ENCODE results near the gene LRP1-AS.
A peak's percentile ranks its signal among the peaks of the same experiment; 100 is the strongest.

LRP1-AS gene

DNA sequence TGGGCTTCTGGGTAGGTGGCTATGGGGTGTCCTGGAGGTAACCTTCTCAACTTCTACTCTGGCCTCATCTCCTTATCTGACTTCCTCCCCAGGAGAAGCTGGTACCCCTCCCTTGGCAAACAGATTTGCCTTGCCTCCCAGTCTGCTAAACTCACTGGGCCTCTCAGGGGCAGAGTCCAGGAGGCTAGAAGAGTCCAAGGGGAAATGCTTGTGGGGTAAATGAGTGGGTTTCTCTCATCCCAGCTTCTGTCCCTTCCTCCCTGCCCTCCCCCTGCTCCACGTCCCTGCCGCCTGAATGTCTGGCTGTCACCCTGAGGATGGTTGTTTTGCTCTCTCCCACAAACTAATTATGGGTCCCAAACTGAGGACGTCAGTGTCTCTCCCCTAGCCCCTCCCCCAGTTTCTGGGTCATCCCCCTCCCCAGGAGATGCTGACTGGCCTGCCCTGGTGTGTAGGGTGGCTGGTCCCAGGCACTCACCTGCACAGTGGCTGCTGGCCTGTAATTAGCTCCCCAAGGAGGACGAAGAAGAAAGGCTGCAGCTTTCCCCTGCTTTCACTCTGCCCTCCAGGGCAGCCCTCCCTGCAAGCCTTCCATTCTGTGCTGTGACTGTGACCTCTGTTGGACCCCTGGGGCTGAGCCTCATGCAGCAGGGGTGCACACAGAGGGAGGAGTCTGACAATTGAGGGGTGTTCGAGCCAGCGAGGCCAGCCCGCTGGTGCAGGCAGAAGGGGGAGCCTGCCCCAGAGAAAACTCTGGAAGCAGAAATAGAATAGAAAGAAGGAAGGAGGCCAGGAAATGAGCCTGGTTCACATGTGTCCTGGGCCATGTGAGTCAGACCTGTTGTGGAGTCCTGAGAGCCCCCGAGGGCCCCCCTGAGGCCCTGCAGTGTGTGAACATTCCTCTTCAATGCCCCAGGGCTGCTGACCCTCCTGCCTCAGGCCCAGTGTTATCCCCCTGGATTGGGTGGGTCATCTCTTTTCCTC lies at the start of gene LRP1-AS:
Gene LRP1-AS, minus strand, starts transcription at position 659 of the 984 bp plus-strand sequence.
- DNase-seq (ENCODE audit: low read depth), result no peak

- DNase-seq (ENCODE audit: low read depth), result no peak
These were observed 49.5 kb upstream of the LRP1-AS start for GRCh38 chr12:57196956-57197355.

DNA sequence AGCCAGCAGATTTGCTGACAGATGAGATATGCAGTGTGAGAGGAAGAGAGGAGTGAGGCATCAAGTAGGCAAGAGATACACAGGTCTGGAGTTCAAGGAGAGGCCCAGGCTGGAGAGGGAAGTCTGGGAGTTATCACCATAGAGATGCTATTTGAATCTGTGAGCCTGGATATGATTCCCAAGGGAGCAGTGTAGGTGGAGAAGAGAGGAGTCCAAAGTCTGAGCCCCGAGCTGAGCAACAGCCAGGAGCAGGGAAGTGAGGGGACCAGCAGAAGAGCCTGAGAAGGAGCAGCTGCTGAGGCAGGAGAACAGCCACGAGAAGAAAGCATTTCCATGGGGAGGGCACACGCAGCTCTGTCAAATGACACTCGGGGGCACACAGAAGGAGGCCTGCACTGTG lies 49.0 kb upstream of the LRP1-AS start:
- no peak for DNase-seq (ENCODE audit: low read depth)

GRCh38 chr12:57195611-57196371 lies 48.4 kb upstream of the LRP1-AS start:
- no peak for DNase-seq (ENCODE audit: low read depth)

- DNase-seq (ENCODE audit: low read depth), result no peak
These were observed 47.8 kb upstream of the LRP1-AS start for GRCh38 chr12:57195186-57195585.

GRCh38 chr12:57194253-57194652 lies 46.8 kb upstream of the LRP1-AS start:
- no peak for DNase-seq (ENCODE audit: low read depth)

DNA sequence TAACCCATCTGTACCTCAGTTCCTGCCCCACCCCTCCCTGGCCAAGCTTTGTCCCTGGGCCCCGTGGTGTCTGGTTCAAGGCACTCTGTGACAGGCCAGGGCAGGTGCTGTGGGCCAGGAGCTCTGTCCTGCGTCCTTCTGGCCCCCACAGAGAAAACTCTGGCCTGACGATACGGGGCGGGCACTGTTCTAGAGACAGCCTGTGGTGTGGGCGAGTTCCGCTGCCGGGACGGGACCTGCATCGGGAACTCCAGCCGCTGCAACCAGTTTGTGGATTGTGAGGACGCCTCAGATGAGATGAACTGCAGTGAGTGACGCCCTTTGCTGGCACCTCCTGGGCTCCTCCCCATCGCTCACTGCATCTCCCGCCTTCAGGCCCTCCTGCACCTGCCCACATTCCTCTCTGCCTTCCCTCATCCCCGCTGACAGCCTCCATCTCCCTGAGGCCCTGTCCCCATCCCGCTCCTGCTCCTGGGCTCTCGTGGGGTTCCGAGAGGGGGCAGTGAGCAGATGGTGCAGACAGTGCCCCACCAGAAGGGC lies 46.4 kb upstream of the LRP1-AS start:
- no peak for DNase-seq (ENCODE audit: low read depth)

DNA sequence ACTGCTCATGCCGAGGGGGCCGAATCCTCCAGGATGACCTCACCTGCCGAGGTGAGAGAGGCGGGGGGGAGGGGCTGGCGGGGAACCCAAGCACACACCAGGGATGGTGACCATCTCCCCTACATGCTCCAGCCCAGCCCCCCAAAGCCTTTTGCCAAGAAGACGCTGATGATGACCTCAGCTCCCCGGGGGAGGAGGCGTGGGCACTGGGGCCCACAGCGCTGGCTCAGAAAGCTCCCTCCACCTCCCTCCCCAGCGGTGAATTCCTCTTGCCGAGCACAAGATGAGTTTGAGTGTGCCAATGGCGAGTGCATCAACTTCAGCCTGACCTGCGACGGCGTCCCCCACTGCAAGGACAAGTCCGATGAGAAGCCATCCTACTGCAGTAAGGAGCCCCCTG lies 45.5 kb upstream of the LRP1-AS start:
- DNase-seq (ENCODE audit: low read depth), result no peak

DNA sequence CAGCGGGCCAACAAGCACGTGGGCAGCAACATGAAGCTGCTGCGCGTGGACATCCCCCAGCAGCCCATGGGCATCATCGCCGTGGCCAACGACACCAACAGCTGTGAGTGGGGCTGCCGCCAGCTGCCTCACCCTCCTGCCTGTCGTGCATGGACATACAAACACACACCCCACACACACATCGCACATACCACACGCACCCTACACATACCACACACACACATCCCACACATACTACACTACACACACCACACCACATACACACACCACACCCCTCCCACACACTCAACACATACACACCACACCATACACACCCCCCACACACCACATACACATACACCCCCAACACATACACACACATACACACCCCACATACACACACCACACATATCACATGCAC lies 44.0 kb upstream of the LRP1-AS start:
- DNase-seq (ENCODE audit: low read depth), result peak; percentile 68

- DNase-seq (ENCODE audit: low read depth), result no peak
These were observed 43.4 kb upstream of the LRP1-AS start for GRCh38 chr12:57190821-57191220.

DNA sequence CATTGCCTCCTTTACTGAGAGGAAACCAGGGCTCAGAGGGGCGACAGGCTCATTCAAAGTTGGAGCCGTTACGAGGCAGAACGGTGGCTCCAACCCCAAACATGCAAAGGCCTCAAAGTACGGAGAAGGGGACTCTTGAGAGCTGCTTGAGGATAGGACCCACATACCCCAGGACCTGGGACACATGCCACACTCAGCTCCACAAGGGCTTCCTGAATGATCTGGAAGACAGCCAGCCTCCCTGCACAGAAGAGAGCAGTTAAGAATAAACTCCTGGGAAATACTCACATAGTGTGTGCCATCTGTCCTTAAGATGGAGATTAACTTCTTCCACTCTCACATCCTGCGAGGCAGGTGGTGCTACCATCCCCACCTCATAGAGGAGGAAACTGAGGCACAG lies 42.6 kb upstream of the LRP1-AS start:
- no peak for DNase-seq (ENCODE audit: low read depth)

DNA sequence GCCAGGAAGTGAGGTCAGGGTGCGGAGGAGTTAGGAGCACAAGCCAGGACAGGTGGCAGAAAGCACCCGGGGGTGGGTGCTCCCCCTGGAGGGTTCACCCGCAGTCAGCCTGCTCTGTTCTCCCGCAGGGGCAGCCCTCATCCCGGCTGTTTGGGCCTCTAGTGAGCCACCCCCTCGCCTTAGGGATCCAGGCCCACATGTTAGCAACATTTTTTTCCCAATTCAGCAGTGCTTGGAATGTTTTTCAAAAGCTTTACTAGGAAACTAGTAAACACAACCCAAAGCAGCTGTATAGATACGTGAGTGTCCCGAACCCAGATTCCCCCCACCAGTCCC lies 40.6 kb upstream of the LRP1-AS start:
- no peak for DNase-seq (ENCODE audit: low read depth)

GRCh38 chr12:57187222-57188089 lies 40.0 kb upstream of the LRP1-AS start:
- DNase-seq (ENCODE audit: low read depth), result no peak

- no peak for DNase-seq (ENCODE audit: low read depth)
These were observed 38.6 kb upstream of the LRP1-AS start for GRCh38 chr12:57185906-57186508.

DNA sequence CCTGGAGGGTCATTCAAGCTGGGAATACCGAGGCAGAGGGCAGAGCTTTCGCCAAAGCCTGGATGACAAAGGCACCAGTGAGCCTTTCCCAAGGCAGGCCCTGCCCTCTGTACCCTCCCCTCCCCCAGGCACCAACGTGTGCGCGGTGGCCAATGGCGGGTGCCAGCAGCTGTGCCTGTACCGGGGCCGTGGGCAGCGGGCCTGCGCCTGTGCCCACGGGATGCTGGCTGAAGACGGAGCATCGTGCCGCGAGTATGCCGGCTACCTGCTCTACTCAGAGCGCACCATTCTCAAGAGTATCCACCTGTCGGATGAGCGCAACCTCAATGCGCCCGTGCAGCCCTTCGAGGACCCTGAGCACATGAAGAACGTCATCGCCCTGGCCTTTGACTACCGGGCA lies 38.0 kb upstream of the LRP1-AS start:
- DNase-seq (ENCODE audit: low read depth), result no peak

DNA sequence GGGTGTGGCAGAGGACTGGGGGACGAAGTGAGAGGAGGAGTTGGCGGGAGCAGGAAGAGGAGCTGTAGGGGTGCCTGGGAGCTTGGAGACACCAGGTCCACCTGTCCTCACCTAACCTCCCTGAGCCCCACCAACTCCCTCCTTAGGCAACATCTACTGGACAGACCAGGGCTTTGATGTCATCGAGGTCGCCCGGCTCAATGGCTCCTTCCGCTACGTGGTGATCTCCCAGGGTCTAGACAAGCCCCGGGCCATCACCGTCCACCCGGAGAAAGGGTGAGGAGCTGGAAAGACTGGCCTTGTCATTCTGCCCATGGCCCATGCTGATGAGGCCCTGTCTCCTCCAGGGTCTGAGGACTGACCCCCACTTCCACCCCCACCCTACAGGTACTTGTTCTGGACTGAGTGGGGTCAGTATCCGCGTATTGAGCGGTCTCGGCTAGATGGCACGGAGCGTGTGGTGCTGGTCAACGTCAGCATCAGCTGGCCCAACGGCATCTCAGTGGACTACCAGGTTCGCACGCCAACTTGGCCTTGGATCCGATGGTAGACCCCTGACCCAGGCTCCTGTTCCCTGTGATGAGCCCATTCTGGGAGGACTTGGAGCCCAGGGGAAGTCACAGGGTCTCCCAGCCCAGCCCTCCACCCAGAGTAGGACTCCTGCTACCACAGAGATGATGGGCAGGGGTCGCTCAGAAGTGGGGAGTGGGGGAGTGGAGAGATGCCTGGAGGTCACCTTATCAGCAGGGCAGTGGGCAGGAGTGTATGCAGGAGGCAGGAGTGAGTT lies 36.7 kb upstream of the LRP1-AS start:
- no peak for DNase-seq (ENCODE audit: low read depth)

- peak; percentile 44 for DNase-seq (ENCODE audit: low read depth)
These were observed 35.6 kb upstream of the LRP1-AS start for GRCh38 chr12:57182918-57183575.

DNA sequence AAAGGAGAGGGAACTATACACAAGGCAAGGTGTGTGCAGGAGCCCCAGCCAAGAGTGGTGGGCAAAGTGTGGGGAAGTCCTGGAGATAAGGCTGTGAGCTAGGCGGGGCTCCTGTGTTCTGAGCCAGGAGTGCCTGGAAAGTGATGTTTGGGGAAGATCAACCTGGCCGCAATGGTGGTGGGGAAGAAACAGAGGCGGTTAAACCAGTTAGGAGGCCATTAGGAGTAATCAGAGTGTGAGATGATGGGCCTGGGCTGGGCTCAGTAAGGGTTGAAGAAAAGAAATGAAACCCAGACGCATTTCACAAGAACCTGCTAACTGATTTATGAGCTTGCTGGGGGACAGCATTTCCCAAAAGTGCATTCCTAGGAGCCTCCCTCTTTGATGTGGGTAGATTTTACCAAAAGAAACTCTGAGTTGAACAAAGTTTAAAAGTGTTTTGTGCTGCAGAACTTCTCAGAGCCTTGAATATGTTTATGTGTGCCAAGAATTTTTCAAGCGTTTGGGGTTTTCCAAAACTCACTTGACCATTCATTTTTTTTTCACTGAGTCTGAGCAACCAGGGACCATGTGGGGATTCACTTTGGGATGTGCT lies 34.2 kb upstream of the LRP1-AS start:
- no peak for DNase-seq (ENCODE audit: low read depth)

DNA sequence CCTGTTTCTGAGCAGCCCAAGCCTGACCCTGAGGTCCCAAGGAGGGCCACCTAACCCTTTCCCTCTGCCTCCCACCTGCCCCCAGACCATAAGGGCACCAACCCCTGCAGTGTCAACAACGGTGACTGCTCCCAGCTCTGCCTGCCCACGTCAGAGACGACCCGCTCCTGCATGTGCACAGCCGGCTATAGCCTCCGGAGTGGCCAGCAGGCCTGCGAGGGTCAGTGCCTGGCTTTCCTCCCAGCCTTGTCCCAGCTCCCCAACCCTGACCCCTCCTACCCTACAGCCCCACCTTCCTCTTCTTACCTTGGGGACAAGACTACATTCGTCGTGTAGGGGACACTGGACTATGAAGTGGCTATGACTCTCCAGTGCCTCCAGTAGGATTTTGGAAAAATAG lies 33.7 kb upstream of the LRP1-AS start:
- no peak for DNase-seq (ENCODE audit: low read depth)

Measured in fibroblast of gingiva (primary cell).